Smooth muscle cell of the pulmonary artery (primary cell): ENCODE data around the gene ERBB3. TPM values are rescaled to one million over a fixed set of nuclear protein-coding genes. Genes with fewer than 3 reads are reported as not detected.

Experiments
- total RNA-seq: library from RNA; depleted of rRNA; stranded (reverse); fragments of >200 nt; gene quantifications from 2 replicates; pipeline ENCODE4 v1.2.3, GENCODE V29; 2014

The ERBB3 gene
- total RNA-seq = 0.10 and 0.52 TPM in 2 replicates

GRCh38 chr12:56079723-56080555, at the start of gene ERBB3:
ERBB3 (plus strand) TSS chr12:56080165; CDS start chr12:56080301, 136 bp downstream.

GRCh38 chr12:56041552-56042429, 38.2 kb upstream of the ERBB3 start, which contains the start of gene RPS26:
RPS26 (plus strand) TSS chr12:56041918; CDS start chr12:56042167, 249 bp downstream.

DNA sequence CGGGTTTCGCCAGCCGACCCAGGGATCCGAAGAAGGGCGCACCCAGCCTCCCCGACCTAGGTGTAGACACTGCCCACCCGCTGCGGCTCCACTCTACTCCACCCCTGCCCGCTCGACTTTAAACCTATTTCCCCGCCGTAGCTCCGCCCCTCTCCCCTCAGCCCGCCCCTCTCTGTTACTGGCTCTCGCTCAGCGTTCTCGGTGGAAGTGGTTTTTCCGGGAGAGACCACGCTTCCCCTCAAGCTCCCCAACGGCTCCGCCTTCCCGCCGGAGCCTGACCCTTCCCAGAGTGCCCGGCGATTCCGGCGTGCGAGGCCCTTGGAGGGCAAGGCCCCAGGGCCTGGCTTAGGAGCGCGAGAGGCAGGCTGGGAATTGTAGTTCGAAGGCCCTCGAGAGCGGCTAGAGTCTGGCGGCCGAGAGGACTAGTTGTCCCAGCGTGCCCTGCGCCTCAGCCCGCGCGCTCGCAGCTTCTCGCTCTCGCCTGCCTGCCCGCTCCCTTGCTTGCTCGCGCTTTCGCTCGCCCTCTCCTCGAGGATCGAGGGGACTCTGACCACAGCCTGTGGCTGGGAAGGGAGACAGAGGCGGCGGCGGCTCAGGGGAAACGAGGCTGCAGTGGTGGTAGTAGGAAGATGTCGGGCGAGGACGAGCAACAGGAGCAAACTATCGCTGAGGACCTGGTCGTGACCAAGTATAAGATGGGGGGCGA, 24.3 kb downstream of the ERBB3 start, which contains the start of gene PA2G4:
TSS of gene PA2G4 (plus strand) at position 451 of the 706 bp plus-strand sequence. CDS start at position 630, 179 bp downstream.

GRCh38 chr12:56116267-56117081, 36.5 kb downstream of the ERBB3 start, which contains the start of gene RPL41:
RPL41 (plus strand) TSS chr12:56116633.

GRCh38 chr12:56117778-56118687, 38.1 kb downstream of the ERBB3 start, which contains the start of gene ZC3H10:
ZC3H10 (plus strand) TSS chr12:56118266; CDS start chr12:56120563, 2,297 bp downstream.

DNA sequence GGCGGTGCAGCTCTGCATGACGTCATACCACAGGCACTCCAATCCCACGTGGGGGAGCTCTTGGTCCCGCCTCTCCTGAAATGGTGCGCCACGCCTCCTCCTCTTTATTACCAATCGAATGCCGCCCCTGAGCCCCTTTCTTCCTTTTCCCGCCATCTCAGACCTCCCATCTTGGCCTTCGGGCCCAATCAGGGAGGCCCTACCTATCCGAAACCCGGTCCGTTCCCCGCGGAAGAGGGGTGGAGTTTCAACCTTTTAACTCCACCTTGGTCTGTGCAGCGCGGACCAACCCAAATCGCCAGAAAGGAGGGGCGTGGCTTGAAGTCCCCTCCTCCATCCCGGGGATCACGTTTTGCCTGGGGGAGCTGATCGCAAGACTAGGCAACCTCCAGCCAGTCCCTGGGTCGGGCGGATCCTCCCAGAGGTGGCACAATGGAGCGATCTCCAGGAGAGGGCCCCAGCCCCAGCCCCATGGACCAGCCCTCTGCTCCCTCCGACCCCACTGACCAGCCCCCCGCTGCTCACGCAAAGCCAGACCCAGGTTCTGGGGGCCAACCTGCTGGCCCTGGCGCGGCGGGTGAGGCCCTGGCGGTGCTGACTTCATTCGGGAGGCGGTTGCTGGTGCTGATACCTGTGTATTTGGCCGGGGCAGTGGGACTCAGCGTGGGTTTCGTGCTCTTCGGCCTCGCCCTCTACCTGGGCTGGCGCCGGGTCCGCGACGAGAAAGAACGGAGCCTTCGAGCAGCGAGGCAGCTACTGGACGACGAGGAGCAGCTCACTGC, 48.1 kb downstream of the ERBB3 start, which contains the start of gene ESYT1:
TSS of gene ESYT1 (plus strand) at position 380 of the 782 bp plus-strand sequence. CDS start at position 433, 53 bp downstream.

DNA sequence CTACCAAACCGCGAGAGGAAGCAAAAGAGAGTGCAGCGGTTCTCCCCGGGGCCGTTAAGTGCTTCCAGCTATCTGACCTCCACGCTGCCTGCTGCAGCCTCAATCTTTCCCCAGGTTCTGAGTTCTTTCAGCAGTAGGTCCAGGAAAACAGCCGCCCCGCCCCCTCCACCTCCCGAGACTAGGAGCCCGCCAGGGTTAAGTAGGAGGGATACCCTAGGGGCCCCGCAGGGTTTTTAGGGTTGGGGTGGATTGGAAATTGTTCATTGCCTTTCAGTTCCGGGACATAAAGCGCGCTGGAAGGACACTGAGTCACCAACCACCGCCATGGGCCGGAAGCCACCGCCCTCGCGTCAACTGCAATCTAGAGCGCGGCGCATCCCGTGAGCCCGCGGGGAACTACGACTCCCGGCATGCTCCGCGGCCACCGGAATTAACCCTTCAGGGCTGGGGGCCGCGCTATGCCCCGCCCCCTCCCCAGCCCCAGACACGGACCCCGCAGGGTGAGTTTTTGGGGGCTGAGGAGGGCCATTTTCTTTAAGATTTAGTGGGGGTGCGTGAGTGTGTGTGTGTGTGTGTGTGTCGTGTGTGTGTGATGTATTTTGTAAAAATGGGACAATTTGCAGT, 72.3 kb downstream of the ERBB3 start, which contains the start of gene MYL6B:
TSS of gene MYL6B (plus strand) at position 456 of the 624 bp plus-strand sequence. CDS start 1,332 bp downstream, outside the sequence.

Other genes with a start within 250 kb of the ERBB3 start
- gene MMP19, start 237.2 kb upstream of the ERBB3 start, total RNA-seq = 5.8 and 16.2 TPM in 2 replicates
- gene PYM1, start 152.3 kb upstream of the ERBB3 start, total RNA-seq = 18.1 and 19.2 TPM in 2 replicates
- gene DGKA, start 149.0 kb upstream of the ERBB3 start, total RNA-seq = 62.4 and 86.8 TPM in 2 replicates
- 0.65 and 0.76 TPM in 2 replicates for gene PMEL, start 114.1 kb upstream of the ERBB3 start, total RNA-seq
- gene CDK2, start 113.3 kb upstream of the ERBB3 start, total RNA-seq = 8.9 and 20.2 TPM in 2 replicates
- 64.1 and 80.2 TPM in 2 replicates for gene RAB5B, start 106.1 kb upstream of the ERBB3 start, total RNA-seq
- gene SUOX, start 82.9 kb upstream of the ERBB3 start, total RNA-seq = 12.6 and 13.0 TPM in 2 replicates
- 2.4 and 2.7 TPM in 2 replicates for gene IKZF4, start 59.1 kb upstream of the ERBB3 start, total RNA-seq
- 30.0 and 59.0 TPM in 2 replicates for gene RPS26, start 38.2 kb upstream of the ERBB3 start, total RNA-seq
- gene PA2G4, start 24.4 kb downstream of the ERBB3 start, total RNA-seq = 82.9 and 117 TPM in 2 replicates
- gene RPL41, start 36.5 kb downstream of the ERBB3 start, total RNA-seq = 1,763 and 2,202 TPM in 2 replicates
- 5.3 and 5.5 TPM in 2 replicates for gene ZC3H10, start 38.1 kb downstream of the ERBB3 start, total RNA-seq
- 237 and 257 TPM in 2 replicates for gene ESYT1, start 48.1 kb downstream of the ERBB3 start, total RNA-seq
- 56.4 and 58.6 TPM in 2 replicates for gene MYL6B, start 72.4 kb downstream of the ERBB3 start, total RNA-seq
- gene MYL6, start 78.2 kb downstream of the ERBB3 start, total RNA-seq = 850 and 1,190 TPM in 2 replicates
- 55.4 and 57.7 TPM in 2 replicates for gene SMARCC2, start 109.3 kb downstream of the ERBB3 start, total RNA-seq
- 154 and 182 TPM in 2 replicates for gene RNF41, start 141.8 kb downstream of the ERBB3 start, total RNA-seq
- 25.4 TPM in 2 replicates for gene NABP2, start 144.2 kb downstream of the ERBB3 start, total RNA-seq
- 0.20 and 0.40 TPM in 2 replicates for gene SLC39A5, start 149.9 kb downstream of the ERBB3 start, total RNA-seq
- gene ANKRD52, start 178.2 kb downstream of the ERBB3 start, total RNA-seq = 30.0 and 41.4 TPM in 2 replicates
- 6.3 and 8.2 TPM in 2 replicates for gene COQ10A, start 186.8 kb downstream of the ERBB3 start, total RNA-seq
- 133 and 159 TPM in 2 replicates for gene CS, start 220.2 kb downstream of the ERBB3 start, total RNA-seq
- 58.6 and 100 TPM in 2 replicates for gene CNPY2, start 235.8 kb downstream of the ERBB3 start, total RNA-seq